HG02798 (cell line): Measurements from ENCODE around the gene PCNX3.
A peak's percentile ranks its signal among the peaks of the same experiment; 100 is the strongest.

Experiments used
- ATAC-seq: cut with Tn5 transposase; IDR thresholded peaks from one replicate; pipeline ENCODE4 v1.9.1; 2021; ENCODE audit warnings: mild to moderate bottlenecking; ENCODE audit not compliant: unreplicated experiment, poor library complexity

The PCNX3 gene

DNA sequence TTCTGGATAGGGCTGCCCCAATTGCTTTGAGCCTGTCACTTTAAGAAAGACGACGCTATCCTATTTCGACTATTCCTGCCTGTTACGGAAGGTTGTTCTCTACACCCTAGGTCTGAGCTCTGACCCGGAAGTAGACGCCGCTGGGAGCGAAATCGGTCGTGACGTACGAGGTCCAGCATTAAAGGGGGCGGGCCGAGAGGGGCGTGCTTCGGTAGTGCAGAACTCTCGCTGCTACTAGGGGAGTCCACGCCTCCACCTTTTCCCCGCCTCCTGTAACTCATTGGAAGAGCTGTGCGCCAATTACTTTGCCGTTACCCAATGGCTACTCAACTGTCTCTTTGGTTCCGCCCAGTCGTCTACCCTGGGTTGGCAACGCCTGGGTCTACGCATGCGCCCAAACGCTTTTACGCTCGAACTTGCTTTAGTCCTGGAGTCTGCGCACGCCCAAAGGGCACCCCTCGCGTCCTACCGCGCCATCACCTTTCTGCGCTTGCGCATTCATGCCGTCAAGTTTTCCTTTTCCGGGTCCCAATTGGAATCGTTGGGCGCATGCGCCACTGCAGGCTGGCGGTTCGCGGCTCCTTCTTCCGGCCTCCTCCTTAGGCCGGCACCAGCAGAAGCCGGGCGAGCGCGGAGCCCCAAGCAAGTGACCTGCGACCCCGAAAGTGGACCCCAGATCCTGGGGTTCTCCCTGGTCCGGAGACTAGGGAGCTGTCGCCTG is at the start of gene PCNX3:
Gene PCNX3 (plus strand): TSS at position 548 of the 721 bp plus-strand sequence. CDS start 536 bp downstream, outside the sequence.
- ATAC-seq, result peak; percentile 82

- ATAC-seq, result no peak
These were observed 46.2 kb upstream of the PCNX3 start for GRCh38 chr11:65569164-65569972.

- peak; percentile 68 for ATAC-seq
These were observed 45.3 kb upstream of the PCNX3 start, which contains the start of gene ZNRD2 for GRCh38 chr11:65569973-65570918. Gene ZNRD2, plus strand, starts transcription at chr11:65570477. Its CDS starts 15 bp downstream, at chr11:65570492.

DNA sequence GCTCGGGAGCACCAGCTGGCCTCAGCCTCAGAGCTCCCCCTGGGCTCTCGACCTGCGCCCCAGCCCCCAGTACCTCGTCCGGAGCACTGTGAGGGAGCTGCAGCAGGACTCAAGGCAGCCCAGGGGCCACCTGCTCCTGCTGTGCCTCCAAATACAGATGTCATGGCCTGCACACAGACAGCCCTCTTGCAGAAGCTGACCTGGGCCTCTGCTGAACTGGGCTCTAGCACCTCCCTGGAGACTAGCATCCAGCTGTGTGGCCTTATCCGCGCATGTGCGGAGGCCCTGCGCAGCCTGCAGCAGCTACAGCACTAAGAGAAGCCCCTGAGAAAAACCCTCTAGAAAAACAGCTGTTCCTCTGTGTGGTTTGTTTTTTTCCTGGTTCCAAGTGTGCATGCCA is 44.2 kb upstream of the PCNX3 start:
- ATAC-seq, result no peak

GRCh38 chr11:65571940-65572339 is 43.6 kb upstream of the PCNX3 start:
- no peak for ATAC-seq

- peak; percentile 10 for ATAC-seq
These were observed 43.1 kb upstream of the PCNX3 start, which contains the start of gene FAM89B for GRCh38 chr11:65572356-65573051. Gene FAM89B, plus strand, starts transcription at chr11:65572538. Its CDS starts 132 bp downstream, at chr11:65572670.

- ATAC-seq, result no peak
These were observed 42.0 kb upstream of the PCNX3 start for GRCh38 chr11:65573391-65574079.

- ATAC-seq, result peak; percentile 45
These were observed 41.3 kb upstream of the PCNX3 start for GRCh38 chr11:65574109-65574810.

DNA sequence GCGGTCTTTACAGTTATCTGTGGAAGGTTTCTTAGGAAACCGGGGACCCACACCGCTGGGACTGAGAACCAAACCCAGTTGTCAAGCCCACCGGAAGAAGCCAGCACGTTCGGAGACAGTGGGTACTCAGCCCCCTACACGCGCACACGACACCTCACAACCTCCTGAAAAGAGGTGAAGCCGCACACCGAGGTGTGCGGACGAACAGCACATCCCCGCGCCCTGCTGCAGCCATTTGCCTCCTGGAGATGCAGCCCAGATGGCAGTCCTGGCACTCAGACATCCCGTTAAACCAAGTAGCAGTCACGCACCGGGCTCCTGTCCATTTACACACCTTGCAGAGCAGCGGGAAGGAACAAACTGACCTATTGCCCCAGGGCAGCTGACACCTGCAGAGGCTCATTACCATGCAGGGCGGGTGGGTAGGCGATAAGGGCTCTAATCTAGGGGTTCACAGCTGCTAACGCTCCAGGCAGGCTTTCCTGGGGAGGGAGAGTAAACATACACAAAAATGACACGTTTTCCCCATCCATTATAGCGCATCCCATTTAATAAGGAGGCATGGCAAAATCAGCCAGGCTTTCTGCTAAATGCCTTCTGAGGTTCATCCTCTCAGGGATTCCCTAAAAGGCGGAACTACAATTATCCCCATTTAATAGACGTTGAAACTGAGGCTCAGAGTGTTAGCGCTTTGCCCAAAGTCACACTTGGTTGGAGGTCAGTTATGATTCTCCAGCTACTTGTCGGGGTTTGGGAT is 40.6 kb upstream of the PCNX3 start:
- no peak for ATAC-seq

GRCh38 chr11:65575568-65576231 is 39.9 kb upstream of the PCNX3 start, which contains the start of gene EHBP1L1:
Gene EHBP1L1, plus strand, starts transcription at chr11:65576053. Its CDS starts 250 bp downstream, at chr11:65576303.
- ATAC-seq, result peak; percentile 35

- ATAC-seq, result no peak
These were observed 39.2 kb upstream of the PCNX3 start for GRCh38 chr11:65576232-65576866.

DNA sequence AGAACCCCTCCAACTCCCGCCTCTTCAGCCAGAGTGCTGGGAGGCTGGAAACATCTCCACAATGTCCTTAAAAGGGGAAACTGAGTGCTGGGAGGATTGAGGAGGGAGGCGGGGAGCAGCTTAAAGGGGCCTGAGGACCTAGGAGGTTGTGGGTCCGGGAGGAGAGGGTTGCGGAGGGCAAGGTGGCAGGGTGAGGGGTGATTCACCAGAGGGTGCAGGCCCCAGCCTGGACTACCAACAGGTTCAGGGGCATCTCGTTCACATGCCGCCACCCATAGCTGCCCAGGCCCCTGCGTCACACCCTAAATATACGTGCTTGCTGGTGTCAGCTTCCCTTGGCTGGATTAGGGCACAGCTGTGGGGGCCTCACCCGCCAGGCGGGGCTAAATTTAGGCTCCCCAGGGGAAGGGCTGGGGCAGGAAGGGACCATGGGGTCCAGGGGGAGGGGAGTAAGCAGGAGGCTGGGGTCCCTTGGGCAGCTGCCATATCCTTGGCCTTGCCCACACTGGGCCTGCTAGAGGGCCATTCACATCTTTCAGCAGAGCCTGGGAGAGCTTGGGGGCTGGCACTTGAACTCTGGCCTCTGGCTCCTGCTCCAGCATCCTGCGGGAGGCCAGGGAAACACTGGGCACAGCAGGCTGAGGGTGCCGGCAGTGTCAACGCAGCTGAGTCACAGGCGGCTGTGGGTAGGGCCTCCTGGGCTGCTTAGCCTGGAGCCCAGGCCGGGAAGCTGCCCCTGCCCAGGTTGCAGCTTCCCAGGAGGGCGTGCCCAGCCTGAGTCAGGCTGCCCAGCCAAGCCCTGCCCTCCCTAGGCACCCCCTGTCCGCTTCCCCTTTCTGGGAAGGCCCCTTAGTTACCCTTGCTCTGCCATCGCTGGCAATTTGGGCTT is 38.5 kb upstream of the PCNX3 start:
- ATAC-seq, result no peak

DNA sequence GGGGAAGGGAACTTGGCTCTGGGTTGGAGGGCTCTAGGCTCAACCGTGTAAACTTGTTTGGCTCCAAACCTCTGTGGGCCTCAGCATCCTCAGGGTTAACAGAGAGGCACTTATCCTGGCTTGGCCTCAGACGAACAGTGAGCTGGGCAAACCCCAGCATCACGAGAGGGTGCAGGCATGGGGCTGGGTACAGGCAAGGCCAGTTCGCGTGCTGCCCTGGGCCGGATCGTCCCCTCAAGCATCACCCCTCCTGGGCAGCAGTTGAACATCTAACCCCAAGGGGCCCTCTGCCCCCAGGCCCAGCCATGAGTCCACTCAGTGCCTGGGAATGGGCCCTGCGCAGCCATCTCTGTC is 37.8 kb upstream of the PCNX3 start:
- no peak for ATAC-seq

DNA sequence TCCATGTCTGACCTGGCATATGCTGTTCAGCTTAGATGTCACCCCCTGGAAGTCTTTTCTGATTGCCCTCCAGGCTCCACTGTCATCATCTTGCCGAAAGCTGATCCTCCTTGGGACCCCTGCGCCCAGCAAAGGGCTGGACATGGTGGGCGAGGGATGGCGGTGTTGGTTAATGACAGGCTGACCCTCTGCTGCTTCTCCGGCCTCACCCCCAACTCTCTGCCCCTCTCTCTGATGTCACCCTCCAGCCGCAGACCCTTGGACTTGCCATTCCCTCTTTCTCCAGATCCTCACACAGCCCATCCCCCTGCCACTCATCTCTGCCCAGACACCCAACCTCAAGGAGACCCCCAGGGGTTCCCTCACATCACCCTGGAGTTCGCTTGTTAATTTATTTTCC is 37.4 kb upstream of the PCNX3 start:
- no peak for ATAC-seq

- ATAC-seq, result no peak
These were observed 36.9 kb upstream of the PCNX3 start for GRCh38 chr11:65578667-65579066.

GRCh38 chr11:65579291-65579690 is 36.3 kb upstream of the PCNX3 start:
- no peak for ATAC-seq
